Neural progenitor cell (in vitro differentiated cells): ENCODE data around the gene FAM149B1.

Experiments
- EZH2 ChIP-seq: fragments of 200-600 bp; sonication (generic); IDR thresholded peaks from 2 replicates; pipeline ENCODE4 v1.6.1; 2017; ENCODE audit warnings: antibody characterized with exemption, mild to moderate bottlenecking, moderate library complexity
- EZH2phosphoT487 ChIP-seq: fragments of 200-600 bp; sonication (generic); IDR thresholded peaks from 2 replicates; pipeline ENCODE4 v1.6.1; 2017; ENCODE audit warnings: antibody characterized with exemption
- TF ChIP-seq, protein P1 (sequence below): fragments of 200-600 bp; sonication (generic); IDR thresholded peaks from 2 replicates; pipeline ENCODE4 v1.5.1; 2017; ENCODE audit warnings: antibody characterized with exemption, mild to moderate bottlenecking

DNA sequence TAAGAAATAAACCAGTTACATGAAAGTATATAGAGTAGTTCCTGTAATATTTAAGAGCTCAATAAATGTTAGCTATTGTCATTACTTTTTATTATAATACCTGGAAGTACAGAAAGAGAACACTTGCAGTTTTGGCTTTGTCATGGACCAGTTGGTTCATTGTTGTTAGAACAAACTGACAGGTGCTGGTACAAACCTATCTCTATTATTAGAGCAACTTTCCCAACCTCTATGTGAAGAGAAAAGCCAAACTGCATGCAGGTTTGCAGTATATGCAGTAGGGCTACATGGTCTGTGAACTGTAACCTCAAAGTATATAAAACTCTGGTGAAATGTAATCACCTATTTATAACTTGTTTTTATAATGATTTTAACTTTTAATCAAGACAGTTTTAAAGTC is 58.7 kb downstream of the FAM149B1 start:
- TF ChIP-seq, protein P1, sequence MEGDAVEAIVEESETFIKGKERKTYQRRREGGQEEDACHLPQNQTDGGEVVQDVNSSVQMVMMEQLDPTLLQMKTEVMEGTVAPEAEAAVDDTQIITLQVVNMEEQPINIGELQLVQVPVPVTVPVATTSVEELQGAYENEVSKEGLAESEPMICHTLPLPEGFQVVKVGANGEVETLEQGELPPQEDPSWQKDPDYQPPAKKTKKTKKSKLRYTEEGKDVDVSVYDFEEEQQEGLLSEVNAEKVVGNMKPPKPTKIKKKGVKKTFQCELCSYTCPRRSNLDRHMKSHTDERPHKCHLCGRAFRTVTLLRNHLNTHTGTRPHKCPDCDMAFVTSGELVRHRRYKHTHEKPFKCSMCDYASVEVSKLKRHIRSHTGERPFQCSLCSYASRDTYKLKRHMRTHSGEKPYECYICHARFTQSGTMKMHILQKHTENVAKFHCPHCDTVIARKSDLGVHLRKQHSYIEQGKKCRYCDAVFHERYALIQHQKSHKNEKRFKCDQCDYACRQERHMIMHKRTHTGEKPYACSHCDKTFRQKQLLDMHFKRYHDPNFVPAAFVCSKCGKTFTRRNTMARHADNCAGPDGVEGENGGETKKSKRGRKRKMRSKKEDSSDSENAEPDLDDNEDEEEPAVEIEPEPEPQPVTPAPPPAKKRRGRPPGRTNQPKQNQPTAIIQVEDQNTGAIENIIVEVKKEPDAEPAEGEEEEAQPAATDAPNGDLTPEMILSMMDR = no peak
- no peak for TF ChIP-seq EZH2
- TF ChIP-seq EZH2phosphoT487 = no peak
